GM10847 (cell line): ENCODE results near the gene NUBPL.

Experiments used
- POLR2A ChIP-seq: IDR thresholded peaks from 2 replicates; pipeline ENCODE4 v1.6.1; 2011; ENCODE audit not compliant: insufficient read length; ENCODE audit errors: extremely low read depth

Gene NUBPL

GRCh38 chr14:31566456-31566855, 5.3 kb downstream of the NUBPL start:
- no peak for TF ChIP-seq POLR2A

DNA sequence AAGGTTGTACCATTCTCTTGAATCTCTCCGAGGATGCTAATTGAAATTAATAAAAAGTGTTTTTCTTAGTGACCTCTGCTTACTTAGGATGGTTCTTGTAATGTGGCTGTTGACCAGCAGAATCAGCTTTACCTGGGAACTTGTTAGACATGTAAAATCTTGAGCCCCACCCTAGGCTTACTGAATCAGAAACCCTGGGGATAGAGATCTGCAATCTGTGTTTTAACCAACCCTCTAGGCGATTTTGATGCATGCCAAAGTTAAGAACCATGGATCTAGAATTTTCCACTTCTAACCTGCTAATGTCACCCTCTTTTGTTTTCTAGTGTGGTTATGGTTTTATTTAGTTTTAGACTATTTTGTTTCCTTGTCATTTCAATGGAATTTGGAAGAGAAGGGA, 6.5 kb downstream of the NUBPL start:
- no peak for TF ChIP-seq POLR2A

DNA sequence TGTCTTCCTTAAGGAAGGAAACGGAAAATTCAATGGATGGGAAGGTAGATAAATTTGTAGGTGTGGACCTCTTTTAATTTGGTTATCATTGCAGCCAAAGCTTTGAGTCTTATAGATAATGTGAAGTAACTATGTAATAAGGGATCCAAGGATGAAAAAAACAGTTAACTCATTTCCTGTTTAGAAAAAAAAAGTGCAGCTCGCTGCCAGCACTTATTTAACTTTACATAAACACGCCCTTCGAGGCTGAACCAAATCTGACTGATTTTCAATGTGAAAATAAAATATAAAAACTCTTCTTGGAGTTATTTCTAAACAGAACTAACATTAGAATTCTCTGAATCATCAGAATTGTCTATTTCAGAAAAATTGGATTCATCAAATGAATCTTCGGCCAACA, 7.0 kb downstream of the NUBPL start:
- TF ChIP-seq POLR2A = no peak

DNA sequence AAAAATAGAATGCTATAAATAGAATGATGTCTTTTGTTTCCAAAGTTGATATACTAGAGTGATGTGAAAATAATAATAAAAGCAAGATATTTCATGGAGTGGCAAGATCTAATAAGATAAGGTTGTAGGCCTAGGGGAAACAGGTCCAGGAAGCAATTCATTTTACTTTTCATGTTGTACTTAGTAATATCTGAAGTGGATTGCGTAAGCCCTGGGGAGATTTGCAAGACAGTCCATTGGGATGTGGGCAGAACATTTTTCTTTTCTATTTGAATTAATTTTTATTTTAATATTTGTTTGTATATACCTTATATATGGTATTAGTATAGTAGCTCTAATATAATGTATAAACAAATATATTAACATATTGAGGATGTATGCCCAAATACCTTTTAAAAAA, 7.5 kb downstream of the NUBPL start:
- TF ChIP-seq POLR2A = no peak

DNA sequence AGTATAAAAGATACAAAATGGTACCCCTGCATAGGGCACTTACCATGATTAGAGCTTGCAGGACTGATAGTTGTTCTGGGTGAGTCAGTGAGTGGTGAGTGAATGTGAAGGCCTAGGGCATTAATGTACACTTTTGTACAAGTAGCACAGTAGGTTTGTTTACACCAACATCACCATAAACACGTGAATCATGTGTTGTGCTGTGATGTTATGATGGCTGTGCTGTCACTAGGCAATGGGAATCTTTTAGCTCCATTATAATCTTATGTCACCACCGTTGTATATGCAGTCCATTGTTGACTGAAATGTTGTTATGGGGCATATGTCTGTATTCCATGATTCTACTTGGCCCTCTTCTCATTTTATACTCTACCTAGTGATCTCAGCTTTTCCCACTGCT, 11.8 kb downstream of the NUBPL start:
- TF ChIP-seq POLR2A = no peak

GRCh38 chr14:31576949-31577348, 15.7 kb downstream of the NUBPL start:
- no peak for TF ChIP-seq POLR2A

DNA sequence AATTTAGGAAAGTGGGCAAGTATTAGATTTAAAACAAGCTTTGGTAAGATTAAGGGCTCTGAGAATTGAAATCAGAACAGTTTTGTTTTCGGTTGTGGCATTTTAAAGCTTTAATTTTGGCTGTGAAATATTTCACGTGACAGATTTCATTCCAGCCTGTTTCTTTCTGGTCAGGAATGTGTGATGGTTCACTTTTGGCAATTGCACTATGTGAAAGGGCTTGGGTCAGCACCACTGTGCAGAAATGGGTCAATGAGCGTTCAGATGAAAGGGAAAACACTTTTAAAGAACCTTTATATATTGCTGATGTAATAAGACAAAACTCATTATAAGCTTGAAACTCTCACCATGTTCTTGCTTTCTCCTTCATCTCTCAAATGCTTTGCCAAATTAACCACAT, 17.1 kb downstream of the NUBPL start:
- TF ChIP-seq POLR2A = no peak

DNA sequence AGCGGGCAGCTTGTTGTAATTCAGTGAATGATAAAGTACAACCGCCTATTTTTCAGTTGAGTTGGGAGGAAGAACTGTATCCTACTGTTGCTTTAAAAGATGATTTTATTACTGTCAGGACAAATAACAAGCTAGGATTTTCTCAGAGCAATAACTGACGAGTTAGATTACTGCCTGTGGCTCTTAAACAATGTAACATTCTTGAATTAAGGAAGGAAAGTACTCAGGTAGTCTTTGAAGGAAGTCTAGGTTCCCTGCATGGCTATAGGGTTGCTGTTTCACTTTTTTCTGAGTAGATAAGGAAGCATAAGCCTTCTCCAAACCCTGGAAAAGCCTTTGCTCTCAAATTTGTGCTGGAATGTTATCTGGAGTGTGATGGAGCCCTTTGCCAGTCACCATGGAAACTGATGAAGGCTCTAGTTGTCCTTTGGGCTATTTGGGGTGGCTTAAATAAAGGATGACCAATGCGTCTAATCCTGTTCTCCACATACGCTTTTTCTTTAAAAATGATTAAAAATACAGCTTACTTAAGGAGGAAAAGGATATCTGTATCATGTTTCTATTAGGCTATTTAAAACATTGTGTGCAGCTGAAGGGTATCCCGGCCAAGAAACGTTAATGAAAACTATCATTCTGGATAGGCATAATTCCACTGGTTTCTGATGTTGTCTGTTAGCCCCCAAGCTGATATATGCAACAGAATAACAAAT, 17.7 kb downstream of the NUBPL start:
- TF ChIP-seq POLR2A = no peak

GRCh38 chr14:31580234-31580633, 19.0 kb downstream of the NUBPL start:
- TF ChIP-seq POLR2A = no peak

- no peak for TF ChIP-seq POLR2A
These were observed 21.1 kb downstream of the NUBPL start for GRCh38 chr14:31582286-31582691.

GRCh38 chr14:31582836-31583452, 21.7 kb downstream of the NUBPL start:
- TF ChIP-seq POLR2A = no peak

- TF ChIP-seq POLR2A = no peak
These were observed 29.0 kb downstream of the NUBPL start for GRCh38 chr14:31590206-31590605.

DNA sequence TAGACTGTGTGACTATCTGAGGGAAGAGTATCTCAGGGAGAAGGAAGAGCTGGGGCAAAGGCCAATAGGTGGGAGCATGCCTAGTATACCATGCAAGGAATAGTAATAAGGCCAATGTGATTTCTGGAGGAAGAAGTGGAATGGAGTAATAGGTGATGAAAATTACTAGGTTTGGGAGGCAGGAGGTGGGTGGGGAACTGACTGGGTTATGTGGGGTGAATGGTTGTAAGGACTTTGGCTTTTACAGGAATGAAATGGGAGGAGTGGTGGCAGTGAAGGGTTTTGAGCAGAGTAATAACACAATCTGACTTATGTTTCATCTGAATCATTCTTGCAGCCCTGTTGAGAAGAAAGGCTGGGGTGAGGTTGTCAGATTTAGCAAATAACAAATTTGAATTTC, 30.9 kb downstream of the NUBPL start:
- TF ChIP-seq POLR2A = no peak

DNA sequence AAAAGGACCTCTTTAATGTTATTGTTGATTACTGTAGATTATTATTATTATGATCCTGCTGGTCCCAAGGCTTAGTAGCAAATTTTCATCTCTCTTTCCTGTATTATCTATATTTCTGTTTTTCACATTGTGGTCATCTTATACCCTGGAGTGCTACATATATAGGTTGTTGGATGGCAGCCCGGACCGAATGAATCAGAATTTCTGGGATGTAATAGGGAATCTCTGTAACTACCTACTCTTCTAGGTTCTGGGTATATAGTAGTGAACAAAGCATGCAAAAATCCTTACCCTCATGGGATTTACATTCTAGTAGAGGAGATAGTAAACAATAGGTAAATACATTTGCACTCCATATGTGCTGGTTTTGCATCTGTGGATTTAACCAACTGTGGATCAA, 31.4 kb downstream of the NUBPL start:
- no peak for TF ChIP-seq POLR2A

DNA sequence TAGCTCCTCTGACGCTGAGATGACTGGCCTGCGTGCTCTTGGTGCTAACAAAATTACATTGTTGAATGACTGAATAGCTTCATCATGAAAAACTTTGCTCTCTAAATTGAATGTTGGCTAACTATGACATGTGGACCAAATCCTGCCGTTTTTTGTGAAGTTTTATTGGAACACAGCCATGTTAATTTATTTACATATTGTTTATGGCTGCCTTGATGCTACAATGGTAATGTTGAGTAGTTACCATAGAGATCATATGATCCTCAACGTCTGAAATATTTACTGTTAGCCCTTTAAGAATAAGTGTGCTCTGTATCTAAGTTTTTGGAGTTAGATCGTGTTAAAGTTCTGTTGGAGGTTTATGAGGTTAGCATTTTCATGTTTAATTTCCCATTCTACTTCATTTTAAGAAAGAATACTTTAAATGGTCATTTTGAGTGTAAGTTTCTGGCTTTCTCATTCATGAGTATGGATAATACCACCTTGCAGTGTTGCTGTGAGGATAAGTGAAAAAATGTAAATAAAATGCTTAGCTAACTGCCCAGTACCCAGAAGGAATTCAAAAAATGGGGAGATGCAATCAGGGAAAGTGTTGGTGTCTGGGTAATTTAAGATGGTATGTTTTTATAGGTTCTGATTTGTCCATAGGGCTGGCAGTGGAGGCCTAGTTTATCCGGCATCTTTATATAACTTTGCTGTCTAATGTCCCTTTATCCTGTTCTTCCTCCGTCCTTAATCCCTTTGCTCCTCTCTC, 35.3 kb downstream of the NUBPL start:
- TF ChIP-seq POLR2A = no peak

DNA sequence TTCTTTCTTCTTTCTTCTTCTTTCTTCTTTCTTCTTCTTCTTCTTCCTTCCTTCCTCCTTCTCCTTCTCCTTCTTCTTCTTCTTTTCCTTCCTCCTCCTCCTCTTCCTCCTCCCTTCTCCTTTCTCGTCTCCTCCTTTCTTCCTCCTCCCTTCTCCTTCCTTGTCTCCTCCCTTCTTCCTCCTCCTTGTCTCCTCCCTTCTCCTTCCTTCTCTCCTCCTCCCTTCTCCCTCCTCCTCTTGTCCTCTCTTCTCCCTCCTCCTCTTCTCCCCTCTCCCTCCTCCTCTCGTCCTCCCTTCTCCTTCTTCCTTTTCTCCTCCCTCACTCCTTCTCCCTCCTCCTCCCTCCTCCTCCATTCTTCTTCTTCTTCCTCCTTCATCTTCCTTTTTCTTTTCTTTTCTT, 44.5 kb downstream of the NUBPL start:
- TF ChIP-seq POLR2A = no peak
